GM18870 (cell line): ENCODE measurements around the gene LCN12.

Source experiments
- ATAC-seq: cut with Tn5 transposase; IDR thresholded peaks from one replicate; pipeline ENCODE4 v1.9.1; 2021; ENCODE audit warnings: moderate library complexity; ENCODE audit not compliant: unreplicated experiment

LCN12 gene

DNA sequence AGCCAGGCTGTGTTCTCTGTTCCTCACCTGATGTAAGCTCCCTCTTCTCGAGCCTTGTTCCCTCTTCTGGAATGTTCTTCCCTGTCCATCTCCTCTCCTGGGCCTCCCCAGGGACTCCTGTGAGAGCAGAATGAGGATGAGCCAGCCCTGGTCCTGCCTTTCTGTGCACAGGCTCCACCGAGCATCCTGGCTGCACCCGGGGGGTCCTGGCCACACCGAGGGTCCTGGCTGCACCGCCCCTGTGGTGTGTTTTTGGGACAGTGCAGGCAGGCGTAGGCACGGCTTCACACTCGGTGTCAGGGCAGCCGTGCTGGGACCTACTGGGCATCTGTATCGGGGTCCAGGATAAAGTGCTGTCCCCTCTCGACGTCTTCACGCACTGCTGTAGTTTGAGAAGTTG, 25.3 kb upstream of the LCN12 start:
- no peak for ATAC-seq

DNA sequence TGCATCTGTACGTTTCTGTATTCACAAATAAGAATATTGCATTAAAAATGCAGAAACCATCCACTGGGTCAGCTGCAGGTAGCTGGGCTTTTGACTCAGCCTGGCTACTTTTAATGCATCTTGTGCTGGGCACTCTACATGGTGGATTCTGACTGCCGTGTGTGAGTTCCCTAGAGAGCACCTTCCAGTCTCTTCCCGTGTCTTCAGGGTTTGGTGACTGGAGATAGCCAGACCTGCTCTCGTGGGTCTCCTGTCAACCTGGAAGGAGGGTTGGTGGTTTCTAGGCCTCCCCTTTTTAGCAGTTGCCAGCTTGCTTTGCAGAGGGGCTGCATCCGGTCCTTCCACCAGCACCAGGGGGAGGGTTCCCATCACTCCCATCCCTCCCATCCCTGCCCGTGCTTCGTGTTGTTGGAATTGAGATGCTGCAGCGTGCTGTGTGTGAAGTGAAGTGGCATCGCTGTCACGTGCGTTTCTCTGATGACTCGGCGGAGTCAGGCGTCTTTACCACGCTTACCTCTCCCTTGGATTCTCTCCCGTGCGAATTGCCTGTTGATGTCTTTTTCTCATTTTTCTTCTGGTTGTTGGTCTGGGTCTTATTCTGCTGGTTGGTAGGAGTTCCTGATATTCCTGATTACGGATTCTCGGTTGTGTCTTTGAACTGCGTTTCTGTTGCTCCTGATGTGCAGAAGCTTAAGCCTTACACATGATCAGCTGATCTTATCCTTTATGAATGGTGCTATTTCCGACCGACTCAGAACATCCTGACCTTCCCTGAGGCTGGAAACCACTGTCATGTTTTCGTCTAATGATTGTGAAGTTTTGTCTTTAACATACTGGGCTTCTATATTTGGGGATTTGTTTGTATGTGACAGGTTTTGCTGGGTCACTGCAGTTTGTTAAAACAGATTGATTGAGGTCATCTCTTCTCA, 24.5 kb upstream of the LCN12 start:
- ATAC-seq, result no peak

DNA sequence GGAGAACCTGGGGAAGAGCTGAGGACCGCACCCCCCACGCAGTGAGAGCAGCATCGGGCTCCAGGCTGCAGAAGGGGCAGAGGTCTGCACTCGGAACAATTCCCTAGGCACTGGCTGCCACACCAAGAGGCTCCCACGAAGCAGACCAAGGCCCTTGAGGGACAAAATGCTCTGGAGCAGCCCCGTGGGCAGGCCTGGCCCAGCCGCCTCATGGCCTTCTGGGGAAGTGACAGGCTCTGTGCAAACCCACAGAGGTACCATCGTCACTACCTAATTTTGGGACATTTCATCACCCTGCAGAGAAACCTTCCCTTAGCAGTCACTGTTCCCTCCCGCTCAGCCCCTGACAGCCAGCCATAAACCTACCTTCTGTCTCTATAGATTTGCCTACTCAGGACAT, 23.5 kb upstream of the LCN12 start:
- no peak for ATAC-seq

DNA sequence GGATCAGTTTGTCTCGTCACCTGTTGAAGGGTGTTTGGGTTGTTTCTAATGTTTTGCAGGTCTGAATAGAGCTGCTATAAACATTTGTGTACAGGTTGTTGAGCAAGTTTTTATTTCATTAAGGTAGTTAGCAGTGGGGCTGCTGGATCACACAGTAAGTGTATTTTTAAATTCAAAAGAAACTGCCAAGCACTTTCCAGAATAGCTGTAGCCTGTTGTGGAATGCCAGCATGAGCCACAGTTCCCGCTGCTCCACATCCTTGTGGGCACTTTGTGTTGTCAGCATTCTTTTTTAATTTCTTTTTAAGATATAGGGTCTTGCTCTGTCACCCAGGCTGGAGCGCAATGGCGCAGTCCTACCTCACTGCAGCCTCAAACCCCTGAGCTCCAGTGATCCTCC, 22.1 kb upstream of the LCN12 start:
- no peak for ATAC-seq

DNA sequence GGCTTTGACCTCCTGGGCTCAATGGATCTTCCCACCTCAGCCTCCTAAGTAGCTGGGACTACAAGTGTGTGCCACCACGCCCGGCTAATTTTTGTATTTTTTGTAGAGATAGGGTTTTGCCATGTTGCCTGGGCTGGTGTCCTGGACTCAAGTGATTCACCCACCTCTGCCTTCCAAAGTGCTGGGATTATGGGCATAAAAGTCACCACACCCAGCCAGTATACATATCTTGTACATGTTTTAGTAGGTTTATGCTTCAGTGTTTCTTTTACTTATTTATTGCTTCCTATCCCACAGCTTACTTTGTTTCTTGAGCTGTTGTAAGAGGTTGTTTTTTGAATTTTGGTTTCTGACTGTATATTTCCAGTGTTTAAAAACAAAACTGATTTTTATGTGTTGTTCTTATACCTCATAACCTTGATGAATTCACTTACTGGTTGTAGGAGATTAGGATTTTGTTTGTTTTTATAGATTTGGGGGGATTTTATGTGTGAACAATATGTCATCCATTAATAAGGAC, 20.4 kb upstream of the LCN12 start:
- ATAC-seq, result no peak

DNA sequence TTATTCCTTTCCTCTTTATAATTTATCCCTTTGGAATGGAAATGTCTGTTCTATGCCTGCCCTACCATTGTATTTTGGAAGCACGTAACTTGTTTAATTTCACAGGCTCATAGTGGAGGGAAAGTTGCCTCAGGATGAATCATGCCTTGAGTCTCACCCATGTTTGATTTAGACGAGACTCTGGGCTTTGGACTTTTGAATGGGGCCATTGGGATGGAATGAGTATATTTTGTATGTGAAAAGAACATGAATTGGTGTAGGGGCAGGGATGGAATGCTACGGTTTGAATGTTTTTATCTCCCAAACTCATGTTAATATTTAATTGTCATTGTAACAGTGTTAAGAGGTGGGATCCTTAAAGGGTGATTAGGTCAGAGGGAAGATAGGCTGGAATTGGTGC, 17.8 kb upstream of the LCN12 start:
- no peak for ATAC-seq

DNA sequence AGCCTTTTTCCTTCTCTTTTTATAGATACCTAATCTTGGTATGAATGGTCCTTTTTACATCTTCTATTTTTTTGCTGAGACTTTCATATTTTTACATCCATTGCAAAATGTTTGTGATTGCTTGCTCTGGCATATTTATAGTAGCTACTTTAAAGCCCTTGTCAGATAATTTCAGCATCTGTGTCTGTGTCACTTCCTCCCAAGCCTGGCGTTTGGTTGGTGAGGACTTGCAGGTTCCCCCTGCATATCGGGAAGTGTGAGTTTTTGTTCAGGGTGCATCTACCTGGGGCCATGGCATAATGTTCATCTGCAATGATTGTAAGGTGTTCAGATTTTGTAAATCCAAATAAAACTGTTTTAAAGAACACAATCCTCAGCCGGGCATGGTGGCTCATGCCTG, 16.4 kb upstream of the LCN12 start:
- ATAC-seq, result no peak

DNA sequence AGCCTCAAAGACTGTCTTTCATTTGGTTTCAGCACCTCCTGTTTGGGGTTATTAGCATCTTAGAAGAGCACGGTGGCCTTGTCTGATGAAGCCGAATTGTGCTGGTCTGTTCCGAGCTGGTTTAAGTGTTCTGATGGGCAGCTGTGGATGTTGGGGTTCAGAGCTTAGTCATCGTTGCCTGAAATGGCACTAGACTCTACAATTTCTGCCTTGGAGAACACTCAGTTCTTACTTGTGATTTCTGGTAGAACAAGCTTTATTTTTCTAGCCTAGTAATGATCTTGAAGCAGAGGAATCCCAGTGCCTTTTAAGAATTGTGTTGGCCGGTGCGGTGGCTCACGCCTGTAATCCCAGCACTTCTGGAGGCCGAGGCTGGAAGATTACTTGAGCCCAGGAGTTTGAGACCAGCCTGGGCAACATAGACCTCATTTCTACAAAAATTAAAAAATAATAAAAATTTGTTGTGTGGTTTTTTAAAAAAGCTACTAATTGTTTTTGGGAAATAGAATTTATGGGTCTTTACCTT, 15.4 kb upstream of the LCN12 start:
- no peak for ATAC-seq

DNA sequence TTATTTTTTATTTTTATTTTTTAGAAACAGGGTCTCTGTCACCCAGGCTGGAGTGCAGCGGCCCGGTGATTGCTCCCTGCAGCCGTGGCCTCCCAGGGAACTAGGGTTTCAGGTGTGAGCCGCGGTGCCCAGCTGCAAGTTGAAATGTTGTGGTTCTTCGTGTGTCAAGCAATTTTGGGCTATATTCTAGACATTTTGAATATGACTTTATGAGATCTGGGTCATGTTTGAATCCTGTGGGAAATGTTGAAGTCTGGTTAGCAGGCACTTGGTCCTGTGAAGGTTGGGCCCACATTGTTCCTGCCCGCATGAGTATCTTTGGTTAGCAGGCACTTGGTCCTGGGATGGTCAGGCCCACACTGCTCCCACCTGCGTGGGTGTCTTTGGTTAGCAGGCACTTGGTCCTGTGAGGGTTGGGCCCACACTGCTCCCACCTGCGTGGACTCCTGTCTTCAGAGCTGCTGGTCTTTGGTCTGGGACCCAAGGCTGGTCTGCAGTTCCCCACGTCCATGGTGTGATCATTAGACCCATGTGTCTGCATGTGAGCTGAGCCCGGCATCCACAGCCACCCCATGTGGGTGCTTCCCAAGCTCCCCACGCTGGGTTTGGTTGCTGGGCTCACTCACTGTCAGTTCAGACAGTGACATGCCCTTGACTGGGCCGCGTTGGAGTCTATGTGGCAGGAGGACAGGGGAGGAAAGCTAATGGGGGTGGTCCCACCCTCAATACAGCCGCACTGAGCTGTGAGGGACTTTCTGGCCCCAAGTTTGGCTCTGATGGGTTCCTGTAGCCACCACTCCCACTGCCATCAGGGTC, 14.7 kb upstream of the LCN12 start:
- ATAC-seq, result no peak

DNA sequence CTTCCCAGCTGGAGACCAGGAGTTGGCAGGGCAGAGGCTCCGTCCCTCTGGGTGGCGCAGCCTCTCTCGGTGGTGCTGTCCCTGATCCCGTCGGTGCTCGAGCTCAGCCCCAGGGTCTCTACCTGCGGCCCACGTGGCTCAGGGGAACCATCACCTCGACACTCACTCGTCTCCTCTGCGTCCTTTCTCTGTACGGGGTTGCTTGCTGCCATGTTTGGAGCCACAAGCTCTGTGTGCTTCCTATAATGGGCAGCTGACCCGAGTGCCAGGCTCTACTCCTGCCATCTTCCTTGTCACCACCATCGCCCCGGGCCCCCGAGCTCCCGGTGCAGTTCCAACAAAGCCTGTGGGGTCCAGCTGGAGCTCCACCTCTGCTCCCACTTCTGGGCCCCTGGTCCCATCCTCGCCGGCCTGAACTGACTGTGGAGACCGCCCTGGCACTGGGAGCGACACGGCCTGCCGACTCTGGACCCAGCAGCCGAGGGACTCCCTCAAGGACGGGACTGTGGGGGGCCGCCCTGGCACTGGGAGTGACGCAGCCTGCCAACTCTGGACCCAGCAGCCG, 12.6 kb upstream of the LCN12 start:
- ATAC-seq, result no peak

DNA sequence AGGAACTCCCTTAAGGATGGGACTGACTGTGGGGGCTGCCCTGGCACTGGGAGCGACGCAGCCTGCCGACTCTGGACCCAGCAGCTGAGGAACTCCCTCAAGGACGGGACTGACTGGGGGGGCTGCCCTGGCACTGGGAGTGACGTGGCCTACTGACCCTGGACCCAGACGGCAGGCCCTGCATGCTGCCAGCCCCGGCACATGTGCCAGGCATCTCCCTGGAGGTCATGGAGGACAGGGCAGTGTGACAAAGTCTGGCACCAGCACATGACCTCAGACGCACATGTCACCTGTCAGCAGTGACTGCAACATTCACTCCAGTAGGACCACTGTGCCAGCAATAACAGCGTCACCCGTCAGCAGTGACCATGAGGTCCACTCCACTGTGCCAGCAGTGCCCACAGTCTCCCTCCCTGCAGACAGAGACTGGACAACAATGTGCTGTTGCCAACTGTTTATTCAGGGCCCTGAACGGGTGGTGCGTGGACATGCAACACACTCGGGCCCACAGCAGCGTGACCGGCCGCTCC, 12.0 kb upstream of the LCN12 start:
- no peak for ATAC-seq

DNA sequence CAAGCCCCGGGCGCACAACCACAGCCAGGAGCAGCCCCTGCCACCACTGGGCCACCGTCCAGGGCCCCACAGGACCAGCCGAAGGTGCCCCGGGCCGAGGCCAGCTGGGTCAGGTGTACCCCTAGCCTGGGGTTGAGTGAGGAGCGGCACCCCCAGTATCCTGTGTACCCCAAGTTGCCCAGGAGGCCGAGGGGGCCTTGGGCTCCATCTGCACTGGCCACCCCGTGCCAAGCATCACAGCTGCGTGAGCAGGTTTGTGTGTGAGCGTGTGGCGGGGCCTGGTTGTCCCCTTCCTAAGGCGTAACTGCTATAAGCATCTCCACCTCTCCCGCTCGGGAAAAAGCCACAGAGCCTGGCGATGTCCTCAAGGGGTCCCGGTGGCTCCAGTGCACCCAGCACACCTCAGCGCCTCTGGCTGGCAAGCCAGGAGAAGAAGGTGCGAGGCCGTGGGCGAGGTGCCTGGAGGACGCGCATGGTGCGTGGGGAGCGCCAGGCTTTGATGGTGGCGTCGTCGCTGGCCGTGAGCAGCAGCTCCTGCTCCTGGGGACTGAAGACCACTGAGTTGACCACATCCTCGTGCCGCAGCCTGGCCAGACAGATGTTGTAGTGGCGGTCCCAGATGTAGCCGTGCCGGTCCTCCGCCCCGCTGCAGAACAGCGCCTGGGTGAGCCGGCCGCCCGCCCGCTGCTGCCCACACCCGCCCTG, 11.4 kb upstream of the LCN12 start:
- ATAC-seq, result no peak

DNA sequence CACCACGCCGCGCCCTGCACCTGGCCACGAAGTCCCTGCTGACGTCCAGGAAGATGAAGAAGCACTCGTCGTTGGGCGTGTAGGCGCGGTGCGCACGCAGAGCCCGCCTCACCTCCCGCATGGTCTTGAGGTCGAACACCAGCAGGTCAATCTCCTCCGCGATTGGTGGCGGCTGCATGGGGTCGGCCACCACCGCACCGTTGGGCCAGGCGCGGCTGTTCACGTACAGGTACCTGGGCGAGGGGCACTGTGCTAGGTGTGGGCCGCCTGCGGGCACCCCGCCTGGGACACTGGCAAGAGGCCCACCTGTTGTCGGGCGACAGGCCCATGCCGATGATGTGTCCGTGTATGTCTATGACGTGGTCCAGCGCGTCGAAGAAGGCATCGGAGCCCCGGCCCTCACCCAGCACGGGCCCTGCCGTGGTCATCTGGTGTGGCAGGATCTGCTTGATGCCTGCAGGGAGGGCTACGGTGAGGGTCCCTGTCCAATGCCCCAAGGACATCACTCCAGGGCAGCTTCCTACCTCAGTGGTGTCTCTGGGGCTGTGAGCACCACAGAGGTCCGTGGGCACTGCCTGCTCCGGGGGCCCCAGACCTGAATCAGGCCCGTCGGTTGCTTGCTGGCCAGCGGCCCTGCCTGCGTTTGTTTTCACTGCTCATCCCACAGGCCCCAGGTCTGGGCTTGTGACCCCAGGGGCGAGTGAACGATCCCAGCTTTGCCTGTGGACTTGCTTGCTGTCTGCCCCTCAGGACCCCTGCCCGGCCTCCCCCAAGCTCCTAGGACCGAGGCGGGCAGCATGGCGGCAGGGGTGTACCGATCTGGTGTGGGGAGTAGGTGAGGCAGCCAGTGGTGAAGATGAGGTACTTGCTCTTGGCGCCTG, 10.6 kb upstream of the LCN12 start:
- no peak for ATAC-seq

DNA sequence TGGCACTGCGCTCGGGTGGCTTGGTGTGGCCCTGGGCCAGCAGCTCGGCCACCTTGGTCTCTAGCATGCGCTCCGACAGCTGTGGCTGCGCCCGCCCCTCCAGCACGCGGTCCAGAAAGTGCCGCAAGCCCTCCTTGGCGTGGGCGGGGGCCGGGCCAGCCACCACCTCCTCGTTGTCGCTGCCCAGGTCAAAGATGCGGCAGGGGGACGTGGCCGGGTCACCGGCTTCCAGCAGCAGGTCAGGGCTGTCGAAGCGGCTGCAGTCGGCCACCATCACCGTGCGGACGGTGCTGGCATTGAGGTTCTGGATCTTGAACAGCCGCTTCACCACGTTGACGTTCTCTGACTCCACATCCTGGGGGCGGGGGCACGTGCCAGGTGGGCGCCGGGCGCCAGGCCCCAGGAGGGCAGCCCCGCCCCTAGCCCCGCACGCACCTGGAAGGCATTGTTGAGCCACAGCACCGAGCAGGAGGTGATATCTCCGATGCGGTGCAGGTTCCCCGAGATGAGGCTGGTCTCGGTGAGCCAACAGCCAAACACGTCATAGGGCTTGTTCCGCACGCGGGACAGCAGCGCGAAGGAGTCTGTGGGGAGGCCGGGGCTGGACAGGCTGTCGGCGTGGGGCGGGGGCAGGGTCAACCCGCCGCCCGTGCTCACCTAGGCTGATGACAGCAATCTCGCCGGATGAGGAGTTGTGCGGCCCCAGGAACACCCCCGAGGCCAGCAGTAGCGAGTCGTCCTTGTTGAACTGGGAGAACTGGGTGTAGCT, 9.8 kb upstream of the LCN12 start:
- no peak for ATAC-seq

DNA sequence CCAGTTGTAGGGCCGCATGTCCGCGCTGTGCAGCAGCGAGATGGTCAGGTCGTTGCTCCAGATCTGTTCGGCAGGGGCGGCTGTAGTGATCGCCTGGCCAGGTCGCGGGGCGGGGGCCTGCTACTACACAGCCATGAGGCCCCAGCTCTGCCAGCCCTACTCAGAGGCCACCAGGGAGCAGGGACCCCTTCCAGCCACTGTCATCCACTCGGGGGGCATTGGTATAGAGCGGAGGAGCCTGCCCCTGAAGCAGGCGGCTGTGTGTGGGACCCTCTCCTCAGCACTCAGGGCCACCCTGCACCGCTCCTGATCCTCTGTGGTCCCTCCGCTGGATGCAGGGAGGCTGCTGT, 9.2 kb upstream of the LCN12 start:
- ATAC-seq, result no peak

DNA sequence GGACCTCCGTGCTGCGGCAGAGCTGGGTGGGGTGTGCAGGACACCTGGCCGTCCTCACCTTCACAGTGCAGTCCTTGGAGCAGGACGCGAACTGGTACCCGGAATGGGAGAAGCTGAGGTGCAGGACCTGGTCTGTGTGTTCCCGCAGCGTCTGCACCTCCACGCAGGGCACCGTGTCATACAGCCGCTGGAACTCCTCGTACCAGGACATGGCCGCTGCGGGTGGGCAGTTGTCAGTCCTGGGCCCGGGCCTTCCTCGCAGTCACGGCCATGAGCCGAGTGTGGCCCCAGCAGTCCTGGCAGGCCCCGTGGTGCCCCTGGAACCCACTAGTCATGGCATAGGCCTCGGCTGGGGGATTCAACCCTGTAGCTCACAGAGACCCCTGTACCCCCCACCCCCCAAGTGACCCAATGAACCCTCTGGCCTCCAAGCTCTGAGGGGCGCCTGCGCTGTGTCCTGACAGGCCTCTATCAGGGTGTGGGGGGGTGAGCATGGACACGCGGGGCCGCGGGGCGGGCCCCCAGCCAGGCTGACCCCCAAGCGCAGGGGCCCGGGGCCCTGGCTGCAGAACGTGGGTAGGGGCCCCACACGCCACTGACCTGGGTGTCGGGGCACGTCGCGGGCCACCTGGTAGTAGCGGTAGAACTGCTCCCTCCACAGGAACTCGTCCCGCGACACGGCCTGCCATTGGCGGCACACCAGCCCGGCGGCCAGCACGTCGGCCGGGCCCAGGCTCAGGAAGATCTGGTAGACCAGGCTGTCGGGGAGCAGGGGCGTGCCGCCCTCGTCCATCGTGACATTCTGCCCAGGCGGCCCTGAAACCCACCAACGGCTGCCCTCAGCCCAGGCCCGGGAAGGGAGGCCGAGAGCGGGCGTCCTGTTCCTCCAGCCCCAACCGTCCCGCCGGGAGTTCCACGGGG, 8.5 kb upstream of the LCN12 start:
- peak; percentile 4 for ATAC-seq

DNA sequence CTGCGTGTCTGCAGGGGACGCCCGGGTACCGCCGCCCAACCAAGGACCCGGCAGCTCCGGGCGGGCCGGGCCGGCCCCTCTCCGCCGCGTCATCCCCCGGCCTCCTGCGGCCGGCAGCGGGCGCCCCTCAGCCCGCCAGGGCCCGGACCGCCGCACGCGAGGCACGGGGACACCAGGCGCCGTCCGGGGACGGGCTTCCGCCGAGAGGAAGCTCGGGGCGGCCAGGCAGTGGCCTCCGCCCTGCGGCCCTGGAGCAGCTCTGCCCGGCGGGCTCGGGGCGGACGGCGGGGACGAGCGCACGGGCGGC, 7.9 kb upstream of the LCN12 start:
- ATAC-seq, result peak; percentile 12
